Measurements from ENCODE around the gene MTMR3. TPM values are rescaled to one million over a fixed set of nuclear protein-coding genes. Genes with fewer than 3 reads are reported as not detected.
"Not testable (repeated sequence)": the region's sequence is repeated elsewhere in the genome, so short reads cannot be mapped to it uniquely, and the experiment has no call there.

The MTMR3 gene
- polyA plus RNA-seq (ENCODE audit: insufficient read length in 3 of 3): 10 to 100 TPM; 32.4 to 47.5 (median 44.9) TPM
- long read RNA-seq, donor 1, partial matches to known transcripts: 0 of 1 reads
- long read RNA-seq, donor 1, other reads (novel, unspliced or antisense): 0 of 1 reads
- long read RNA-seq, donor 2, full-length matches to known transcripts: 4 of 4 reads
- long read RNA-seq, donor 2, partial matches to known transcripts: 0 of 4 reads
- long read RNA-seq, donor 2, other reads (novel, unspliced or antisense): 0 of 4 reads
- long read RNA-seq, donor 3, partial matches to known transcripts: 0 of 2 reads
- long read RNA-seq, donor 3, other reads (novel, unspliced or antisense): 0 of 2 reads
- long read RNA-seq, donor 4, full-length matches to known transcripts: 2 of 23 reads
- long read RNA-seq, donor 4, partial matches to known transcripts: 21 of 23 reads
- long read RNA-seq, donor 4, other reads (novel, unspliced or antisense): 0 of 23 reads
- long read RNA-seq, donor 5, partial matches to known transcripts: 0 of 1 reads
- long read RNA-seq, donor 5, other reads (novel, unspliced or antisense): 0 of 1 reads
- long read RNA-seq, donor 6, full-length matches to known transcripts: 4 of 39 reads
- long read RNA-seq, donor 6, partial matches to known transcripts: 35 of 39 reads
- long read RNA-seq, donor 6, other reads (novel, unspliced or antisense): 0 of 39 reads
- long read RNA-seq, donor 7, full-length matches to known transcripts: 3 of 3 reads
- long read RNA-seq, donor 7, partial matches to known transcripts: 0 of 3 reads
- long read RNA-seq, donor 7, other reads (novel, unspliced or antisense): 0 of 3 reads
- long read RNA-seq, donor 8, partial matches to known transcripts: 0 of 1 reads
- long read RNA-seq, donor 8, other reads (novel, unspliced or antisense): 0 of 1 reads
- long read RNA-seq, donor 9, partial matches to known transcripts: 0 of 1 reads
- long read RNA-seq, donor 9, other reads (novel, unspliced or antisense): 0 of 1 reads
- long read RNA-seq, donor 10, transcript MTMR3-211 (2 exons, 562 nt): major isoform, 6 of 12 reads
- long read RNA-seq, donor 10, partial matches to known transcripts: 5 of 12 reads
- long read RNA-seq, donor 10, other reads (novel, unspliced or antisense): 0 of 12 reads
- long read RNA-seq, donor 11, full-length matches to known transcripts: 1 of 1 reads
- long read RNA-seq, donor 11, partial matches to known transcripts: 0 of 1 reads
- long read RNA-seq, donor 11, other reads (novel, unspliced or antisense): 0 of 1 reads
- long read RNA-seq, donor 12, transcript MTMR3-211 (2 exons, 562 nt): major isoform, 5 of 12 reads
- long read RNA-seq, donor 12, partial matches to known transcripts: 6 of 12 reads
- long read RNA-seq, donor 12, other reads (novel, unspliced or antisense): 0 of 12 reads
- long read RNA-seq, donor 13, partial matches to known transcripts: 0 of 2 reads
- long read RNA-seq, donor 13, other reads (novel, unspliced or antisense): 0 of 2 reads
- long read RNA-seq, donor 14, full-length matches to known transcripts: 4 of 9 reads
- long read RNA-seq, donor 14, partial matches to known transcripts: 5 of 9 reads
- long read RNA-seq, donor 14, other reads (novel, unspliced or antisense): 0 of 9 reads
- long read RNA-seq, donor 15, full-length matches to known transcripts: 4 of 4 reads
- long read RNA-seq, donor 15, partial matches to known transcripts: 0 of 4 reads
- long read RNA-seq, donor 15, other reads (novel, unspliced or antisense): 0 of 4 reads
- long read RNA-seq, donor 16, partial matches to known transcripts: 5 of 7 reads
- long read RNA-seq, donor 16, other reads (novel, unspliced or antisense): 0 of 7 reads

DNA sequence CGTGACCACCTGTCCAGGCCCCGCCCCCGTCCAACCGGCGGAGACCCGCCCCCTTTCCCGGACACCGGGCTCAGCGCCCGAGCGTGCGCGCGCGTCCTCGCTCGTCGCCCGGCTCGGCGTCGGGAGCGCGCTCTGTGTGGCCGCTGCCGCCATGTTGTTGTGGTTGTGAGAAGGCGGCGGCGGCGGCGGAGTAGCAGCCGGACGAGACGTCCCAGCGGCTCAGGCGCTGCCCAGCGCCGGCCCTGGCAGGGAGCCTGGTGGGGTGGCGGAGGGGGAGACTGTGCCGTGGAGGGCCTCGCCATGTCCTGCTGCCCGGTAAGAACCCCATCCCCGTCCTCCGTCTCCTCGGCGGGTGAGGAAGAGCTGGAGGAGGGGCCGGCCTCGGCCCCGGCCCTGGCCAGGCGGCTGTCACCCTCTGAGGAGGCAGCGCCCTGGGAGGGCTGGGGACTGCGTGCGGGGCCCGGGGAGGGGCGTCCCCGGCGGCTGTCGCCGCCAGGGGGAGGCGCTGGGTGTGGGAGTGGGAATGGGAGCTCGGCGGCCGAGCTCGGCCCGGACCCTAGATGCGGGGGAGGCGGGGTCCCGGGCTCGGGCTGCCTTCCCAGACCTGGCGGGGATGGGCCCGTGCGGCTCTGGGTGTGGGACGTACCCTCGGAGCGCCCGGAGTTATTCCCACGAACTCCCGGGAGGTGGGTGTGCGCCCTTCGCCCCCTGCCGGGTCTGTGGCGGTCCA is at the start of gene MTMR3:
Gene MTMR3 (plus strand): TSS at position 130 of the 730 bp plus-strand sequence. CDS start 87,886 bp downstream, outside the sequence.
- peak; percentile 89 for DNase-seq

GRCh38 chr22:29833392-29833965 is 49.5 kb upstream of the MTMR3 start:
- DNase-seq: peak; percentile 29

DNA sequence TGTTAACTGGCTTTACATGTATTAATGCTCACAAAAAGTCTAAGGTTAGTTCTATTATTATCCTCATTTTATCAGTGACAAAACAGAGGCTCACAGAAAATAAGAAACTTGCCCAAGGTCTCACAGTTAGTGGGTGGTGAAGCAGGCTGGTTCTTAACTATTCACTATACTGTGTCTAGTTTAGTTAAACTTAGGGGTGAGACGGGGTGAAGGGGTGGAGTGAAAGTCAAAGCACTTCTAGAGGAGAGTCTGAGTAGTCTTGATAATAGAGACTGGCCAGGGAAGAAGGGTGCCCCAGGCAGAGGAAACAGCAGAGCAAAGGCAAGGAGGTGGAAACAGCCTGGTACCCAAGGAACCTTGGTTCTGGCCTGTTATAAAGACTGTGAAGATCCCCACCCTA is 48.9 kb upstream of the MTMR3 start:
- DNase-seq: no peak

GRCh38 chr22:29836791-29837370 is 46.1 kb upstream of the MTMR3 start:
- DNase-seq: not testable (repeated sequence)

- peak; percentile 97 for DNase-seq
Measured at GRCh38 chr22:29837741-29838598, 45.0 kb upstream of the MTMR3 start, which contains the start of gene ASCC2. ASCC2 (minus strand) TSS chr22:29838274; CDS start chr22:29832325, 5,949 bp downstream.

GRCh38 chr22:29838599-29838956 is 44.4 kb upstream of the MTMR3 start:
- DNase-seq: no peak

DNA sequence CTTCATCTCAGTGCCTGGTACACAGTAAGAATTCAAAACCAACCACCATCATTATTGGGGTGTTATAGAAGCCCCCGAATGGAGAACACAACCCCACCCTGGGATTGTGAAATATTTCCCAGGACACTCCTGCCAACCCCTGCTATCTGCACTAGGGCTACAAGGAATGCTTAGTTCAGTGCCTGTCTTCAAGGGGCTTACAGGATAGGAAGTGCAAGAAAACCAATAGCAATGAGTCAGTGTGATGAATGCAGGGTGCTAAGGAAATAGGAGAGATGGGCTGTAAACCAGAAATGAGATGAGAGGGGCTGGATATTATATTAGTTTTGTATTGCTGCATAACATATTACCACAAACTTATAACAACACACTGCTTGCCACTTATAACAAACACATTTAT is 43.9 kb upstream of the MTMR3 start:
- DNase-seq: no peak

DNA sequence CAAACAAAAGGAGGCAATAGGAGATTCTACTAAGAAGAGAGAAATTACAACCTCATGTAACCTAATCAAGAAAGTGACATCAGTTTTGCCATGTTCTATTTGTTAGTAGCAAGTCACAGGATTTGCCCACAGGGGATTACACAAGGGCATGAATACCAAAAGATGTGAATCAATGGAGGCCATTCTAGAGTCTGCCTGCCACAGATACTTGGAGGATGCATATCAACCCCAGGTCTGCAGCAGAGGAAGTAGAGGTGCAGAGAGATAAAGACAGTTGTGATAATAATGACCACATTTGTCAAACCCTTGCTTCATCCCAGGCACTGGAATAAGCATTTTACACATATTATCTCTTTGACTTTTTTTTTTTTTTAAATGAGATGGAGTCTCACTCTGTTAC is 42.5 kb upstream of the MTMR3 start:
- no peak for DNase-seq

DNA sequence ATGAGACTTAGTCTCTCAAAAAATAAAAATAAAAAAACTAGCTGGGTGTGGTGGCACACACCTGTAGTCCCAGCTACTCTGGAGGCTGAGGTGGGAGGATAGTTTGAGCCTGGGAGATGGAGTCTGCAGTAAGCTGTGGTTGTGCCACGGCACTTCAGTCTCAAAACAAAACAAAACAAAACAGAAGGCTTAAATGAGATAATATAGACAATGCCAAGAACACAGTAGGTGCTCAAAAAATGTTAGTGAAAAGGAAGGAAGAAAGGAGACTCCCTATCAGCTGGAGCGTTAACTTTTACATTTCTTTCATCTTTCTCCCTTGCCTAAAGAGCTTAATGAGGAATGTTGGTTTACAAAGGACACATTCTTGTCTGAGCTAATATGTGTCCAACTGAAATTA is 40.8 kb upstream of the MTMR3 start:
- no peak for DNase-seq

GRCh38 chr22:29842740-29843139 is 40.2 kb upstream of the MTMR3 start:
- DNase-seq: no peak

- no peak for DNase-seq
Measured at GRCh38 chr22:29846290-29846689, 36.7 kb upstream of the MTMR3 start.

GRCh38 chr22:29848111-29848510 is 34.9 kb upstream of the MTMR3 start:
- no peak for DNase-seq

- no peak for DNase-seq
Measured at GRCh38 chr22:29854432-29854831, 28.5 kb upstream of the MTMR3 start.

DNA sequence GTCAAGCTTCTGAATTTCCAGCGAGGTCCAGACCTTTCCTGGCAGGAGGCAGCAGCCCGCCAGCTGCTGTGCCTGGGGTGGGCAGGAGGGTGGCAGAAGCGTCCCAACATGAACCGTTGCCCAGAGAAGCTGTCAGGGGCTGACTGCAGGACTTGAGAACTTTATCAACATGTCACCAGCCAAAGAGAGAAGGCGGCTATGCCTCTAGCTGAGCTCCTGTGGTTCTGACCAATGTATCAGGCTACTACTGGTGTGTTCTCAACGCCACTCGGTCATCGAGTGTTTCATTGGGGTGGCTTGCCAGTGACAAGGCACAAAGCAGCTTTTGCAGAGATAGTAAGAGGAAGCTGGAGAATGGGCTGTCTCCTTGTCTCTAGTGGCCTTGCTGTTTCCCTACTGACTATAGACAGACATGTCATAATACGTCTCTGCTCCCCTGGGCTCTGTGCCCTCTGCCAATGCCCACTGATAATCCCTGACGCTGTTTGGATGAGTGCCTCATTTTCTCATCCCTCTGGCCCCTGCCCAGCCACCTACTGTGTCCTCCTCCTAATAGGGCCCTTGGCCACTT is 27.3 kb upstream of the MTMR3 start:
- no peak for DNase-seq

GRCh38 chr22:29856496-29856895 is 26.5 kb upstream of the MTMR3 start:
- no peak for DNase-seq

DNA sequence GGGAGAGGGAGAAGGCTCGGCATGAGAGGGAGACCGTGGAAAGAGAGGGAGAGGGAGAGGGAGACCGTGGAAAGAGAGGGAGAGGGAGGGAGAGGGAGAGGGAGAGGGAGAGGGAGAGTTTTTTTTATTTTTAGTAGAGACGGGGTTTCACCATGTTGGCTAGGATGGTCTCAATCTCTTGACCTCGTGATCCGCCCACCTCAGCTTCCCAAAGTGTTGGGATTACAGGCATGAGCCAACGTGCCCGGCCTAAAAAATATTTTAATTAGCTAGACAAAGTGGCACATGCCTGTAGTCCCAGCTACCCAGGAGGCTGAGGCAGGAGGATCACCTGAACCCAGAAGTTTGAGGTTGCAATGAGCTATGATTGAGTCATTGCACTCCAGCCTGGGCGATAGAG is 23.9 kb upstream of the MTMR3 start:
- DNase-seq: not testable (repeated sequence)

DNA sequence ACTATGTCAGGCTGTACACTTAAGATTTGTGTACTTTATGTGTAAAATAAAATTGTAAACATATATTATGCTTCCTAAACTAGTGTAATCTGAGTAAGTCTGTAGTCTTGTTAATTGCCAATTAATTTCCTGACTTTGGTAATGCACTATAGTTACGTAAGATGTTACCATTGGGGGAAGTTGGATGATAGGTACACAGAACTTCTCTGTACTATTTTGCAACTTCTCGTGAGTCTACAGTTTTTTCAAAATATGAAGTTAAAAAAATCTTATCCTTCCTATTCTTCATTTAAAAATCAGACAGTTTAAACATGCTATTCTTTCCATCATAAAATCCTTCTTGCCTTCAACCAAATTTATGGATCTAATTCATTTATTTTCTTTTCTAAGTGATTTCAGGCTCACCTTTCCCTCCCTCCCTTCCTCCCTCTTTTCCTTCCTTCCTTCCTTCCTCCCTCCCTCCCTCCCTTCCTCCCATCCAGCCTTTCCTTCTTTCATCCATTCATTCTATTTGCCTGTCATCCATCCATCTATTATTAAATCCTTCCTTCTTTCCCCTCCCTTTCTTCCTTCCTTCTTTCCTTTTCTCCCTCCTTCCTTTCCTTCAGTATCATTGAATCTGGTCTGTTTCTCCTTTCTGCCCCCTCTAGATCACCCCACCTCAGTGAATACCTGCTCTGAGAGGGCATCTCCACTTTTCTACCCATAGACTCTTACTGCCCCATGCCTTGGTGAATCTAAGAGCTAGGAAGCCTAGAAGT is 22.8 kb upstream of the MTMR3 start:
- no peak for DNase-seq
